HG03575 (cell line): ENCODE results near the gene RAB1B.

ENCODE experiments used
- ATAC-seq: cut with Tn5 transposase; IDR thresholded peaks from one replicate; pipeline ENCODE4 v1.9.1; 2021; ENCODE audit not compliant: unreplicated experiment, insufficient number of reproducible peaks, low FRiP score; ENCODE audit errors: extremely low read depth

The RAB1B gene

DNA sequence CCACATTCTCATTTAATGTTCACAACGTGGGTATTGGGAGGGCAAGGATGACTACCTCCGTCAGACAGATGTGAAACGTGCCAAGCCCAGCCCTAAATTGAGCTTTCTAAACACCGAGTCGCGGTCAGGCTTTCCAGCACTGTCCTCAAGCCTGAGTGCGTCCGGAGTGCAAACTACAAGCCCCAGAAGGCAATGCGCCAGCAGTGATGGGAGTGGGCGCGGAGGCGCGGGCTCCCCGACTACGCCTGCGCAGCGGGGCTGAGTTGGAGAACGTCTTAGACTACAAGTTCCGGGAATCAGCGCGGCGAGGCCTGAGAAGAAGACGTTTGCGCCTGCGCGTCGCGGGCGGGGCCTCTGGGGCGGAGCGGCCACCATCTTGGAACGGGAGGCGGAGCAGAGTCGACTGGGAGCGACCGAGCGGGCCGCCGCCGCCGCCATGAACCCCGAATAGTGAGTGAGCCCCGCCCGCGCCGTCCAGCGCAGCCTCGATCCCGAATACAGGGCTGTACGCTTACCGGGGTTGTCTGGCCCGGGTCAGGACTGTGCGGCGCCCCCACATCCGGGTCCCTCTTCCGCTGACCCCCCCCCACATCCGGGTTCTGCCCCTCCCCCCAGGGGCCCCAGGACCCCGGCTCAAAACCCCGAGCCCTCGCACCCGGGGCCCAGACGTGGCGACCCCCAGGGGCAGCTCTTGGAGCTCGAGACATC, at the start of gene RAB1B:
Gene RAB1B, plus strand, starts transcription at position 396 of the 708 bp plus-strand sequence. Its CDS starts 41 bp downstream, at position 437.
- peak; percentile 57 for ATAC-seq

DNA sequence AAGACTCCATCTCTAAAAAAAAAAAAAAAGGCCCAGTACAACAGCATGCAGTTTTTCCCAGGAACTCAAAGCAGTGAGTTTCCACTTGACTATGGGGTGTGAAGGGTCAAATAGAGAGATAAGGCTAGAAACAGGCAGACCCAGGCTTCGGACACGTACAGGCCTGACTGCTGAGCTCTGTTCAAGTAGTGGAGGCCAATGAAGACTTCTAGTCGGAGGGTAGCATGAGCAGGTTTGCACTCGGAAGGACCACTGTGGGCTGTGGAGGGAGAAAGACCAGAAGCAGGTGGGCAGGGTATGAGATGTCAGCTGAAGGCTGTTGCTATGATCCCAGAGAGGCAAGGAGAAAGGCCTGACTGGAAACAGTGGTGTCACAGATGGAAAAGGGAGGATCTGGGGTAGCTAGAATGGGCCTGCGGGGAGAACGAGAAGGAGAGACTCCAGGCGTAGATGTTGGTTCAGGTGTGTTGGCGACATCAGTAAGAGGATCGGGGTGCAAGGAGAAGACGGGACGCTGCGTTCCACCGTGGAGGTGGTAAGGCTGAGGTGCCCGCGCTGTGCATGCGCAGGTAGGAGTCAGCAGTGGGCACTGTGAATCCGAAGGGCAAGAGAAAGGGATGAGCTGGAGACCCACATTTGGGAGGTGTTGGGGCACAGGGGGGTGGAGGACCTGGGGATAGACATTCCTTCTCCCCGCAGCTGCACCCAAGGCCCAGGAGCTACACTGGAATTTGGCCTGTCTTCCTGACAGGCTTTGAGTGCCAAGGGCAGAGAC, 49.4 kb upstream of the RAB1B start:
- ATAC-seq = no peak

DNA sequence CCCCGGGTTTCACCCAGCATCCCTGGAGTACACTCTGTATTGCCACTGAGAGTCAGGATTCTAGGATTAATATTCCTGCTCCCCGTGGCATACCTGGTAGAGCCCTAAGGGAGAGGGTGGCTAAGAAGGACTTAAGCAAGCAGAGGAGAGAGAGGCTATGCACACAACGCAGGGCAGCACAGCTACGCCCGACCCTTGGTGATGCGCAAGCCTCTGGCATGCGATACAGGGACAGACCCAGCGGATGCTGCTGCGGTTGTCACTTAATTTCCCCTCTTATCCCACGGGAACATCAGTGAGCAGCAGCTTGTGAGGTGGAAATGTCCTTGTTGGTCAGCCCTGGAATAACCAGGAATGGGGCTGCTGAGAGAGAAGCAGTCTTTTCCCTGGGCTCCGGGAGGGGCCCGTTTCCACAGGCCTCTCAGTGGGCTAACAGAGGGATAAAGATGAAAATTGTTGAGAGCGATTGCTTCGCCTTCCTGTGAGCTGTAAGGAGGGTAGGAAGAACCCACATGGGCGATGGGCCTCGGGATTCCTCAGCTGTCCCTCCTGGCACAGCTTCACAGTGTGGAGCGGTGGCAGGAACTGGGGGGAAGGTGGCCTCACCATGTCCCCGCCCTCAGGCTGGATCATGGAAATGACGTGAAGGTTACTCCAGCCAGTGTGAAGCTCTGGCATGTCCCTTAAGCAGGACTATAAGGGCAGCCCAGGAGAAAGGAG, 48.4 kb upstream of the RAB1B start:
- no peak for ATAC-seq

DNA sequence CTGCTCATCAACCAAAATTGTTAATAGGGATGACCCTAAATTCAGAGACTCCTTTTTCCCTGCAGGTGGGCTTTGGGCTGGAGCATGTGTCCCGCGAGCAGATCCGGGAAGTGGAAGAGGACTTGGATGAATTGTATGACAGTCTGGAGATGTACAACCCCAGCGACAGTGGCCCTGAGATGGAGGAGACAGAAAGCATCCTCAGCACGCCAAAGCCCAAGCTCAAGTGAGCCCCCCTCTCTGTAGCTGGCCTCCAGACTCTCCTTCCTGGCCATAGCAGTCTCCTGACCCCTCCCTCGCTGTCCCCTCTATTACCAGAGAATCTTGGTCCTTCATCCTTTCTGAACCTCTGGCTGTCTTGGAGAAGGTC, 47.9 kb upstream of the RAB1B start:
- ATAC-seq = no peak

DNA sequence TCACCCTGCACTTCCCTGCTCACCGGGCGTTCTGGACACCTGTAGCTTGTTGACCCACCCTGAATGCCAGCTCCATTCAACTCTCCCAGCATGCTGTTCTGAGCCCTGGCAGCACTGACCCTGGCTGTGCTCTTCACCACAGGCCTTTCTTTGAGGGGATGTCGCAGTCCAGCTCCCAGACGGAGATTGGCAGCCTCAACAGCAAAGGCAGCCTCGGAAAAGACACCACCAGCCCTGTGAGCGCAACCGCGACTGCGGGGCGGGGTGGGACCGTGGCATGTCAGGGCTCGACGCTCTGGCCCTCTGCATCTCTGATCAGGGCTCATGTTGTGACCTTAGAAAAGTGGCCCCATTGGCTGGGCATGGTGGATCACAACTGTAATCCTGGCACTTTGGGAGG, 47.4 kb upstream of the RAB1B start:
- no peak for ATAC-seq

DNA sequence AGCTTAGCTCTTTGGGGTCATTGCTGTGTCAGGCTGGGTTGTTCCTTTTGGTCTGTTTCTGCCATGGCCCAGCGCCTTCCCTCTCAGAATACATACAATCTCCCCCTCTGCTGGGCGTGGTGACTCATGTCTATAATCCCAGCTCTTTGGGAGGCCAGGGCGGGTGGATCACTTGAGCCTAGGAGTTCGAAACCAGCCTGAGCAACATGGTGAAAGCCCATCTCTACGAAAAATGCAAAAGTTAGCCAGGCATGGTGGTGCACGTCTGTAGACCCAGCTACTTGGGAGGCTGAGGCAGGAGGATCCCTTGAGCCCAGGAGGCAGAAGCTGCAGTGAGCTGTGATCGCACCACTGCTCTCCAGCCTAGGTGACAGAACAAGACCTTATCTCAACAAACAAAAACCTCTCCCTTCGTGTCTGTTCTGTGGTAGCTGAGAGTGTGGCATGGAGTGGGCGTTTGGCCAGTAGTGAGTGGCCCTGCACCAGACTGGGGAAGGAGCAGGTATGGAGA, 46.7 kb upstream of the RAB1B start:
- ATAC-seq = no peak

DNA sequence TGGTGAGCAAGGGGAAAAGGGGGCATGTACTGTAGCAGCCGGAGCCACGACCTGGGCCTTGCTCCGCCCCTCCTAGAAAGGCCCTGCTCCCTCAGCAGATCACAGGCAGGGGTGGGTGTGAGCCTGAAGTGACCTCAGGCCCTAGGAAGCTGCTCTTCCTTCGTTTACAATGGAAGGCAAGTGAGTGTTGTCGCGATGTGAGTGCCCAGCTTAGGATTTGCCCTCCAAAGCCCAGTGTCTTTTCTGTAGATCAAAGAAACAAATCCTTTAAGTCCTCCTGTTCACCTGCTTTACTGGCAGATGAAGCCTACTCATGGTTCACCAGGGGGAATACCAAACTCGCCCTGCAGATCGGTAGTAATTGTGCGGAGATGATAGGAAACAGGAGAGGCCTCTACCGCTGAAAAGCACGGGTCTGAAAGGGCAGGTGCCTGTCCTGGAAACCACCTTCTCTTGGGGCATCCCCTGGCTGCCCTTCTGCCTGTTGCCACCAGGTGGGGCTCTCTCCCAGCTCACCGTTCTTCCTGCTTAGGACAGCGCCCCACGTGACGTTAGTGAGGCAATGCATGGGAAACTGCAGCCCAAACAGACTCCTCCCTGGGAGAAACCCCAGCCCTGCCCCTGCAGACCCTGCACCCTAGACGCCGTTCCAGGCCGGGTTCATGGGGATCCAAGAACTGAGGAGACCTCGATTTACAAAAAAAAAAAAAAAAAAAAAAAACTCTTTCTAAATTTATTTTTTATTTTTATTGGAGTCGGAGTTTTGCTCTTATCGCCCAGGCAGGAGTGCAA, 45.9 kb upstream of the RAB1B start:
- peak; percentile 55 for ATAC-seq

DNA sequence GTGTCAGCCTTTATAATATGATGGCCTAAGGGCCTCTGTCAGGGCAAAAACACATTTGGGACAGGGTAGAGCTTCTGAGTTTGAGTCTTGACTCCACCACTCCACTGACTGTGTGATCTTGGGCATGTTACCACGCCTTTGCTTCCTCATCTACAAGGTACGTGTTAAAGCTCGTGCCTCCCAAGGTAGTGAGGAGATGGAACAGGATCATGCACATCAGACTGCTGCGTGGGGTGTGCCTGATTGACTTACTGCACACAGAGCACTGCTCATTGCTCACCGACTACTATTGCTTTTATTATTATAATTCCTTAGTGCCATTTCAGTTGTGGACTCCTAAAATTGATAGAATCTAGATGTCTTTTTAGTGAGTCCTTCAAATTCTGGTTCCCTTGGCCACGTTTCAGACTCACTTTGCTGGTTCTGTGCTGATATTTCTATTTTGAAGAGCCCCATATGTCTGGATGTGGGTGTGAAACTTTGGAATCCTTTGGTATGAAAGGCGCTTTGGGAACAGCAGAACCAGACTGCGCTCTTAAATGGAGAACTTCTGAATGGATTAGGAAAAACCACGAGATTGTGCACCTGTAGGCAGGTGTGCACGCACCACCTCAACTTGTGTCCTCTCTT, 44.1 kb upstream of the RAB1B start:
- no peak for ATAC-seq

DNA sequence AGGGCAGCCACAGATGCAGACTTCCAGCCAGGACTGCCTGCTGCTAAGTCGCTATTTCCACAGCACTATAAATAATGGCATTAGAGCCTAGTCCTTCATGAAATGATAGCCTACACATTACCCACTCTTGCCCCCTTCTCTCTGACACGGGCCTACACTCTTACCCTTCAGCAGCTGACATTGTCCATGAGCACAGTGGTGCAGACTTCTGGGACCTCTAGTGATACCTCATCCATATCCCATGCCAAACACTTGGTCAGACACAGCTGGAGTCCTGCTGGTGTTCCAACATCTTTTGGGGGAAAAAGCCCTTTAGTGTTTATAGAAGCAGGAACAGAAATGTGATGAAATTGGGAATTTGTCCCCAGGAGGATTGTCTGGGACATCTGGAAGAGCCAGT, 43.4 kb upstream of the RAB1B start:
- no peak for ATAC-seq

DNA sequence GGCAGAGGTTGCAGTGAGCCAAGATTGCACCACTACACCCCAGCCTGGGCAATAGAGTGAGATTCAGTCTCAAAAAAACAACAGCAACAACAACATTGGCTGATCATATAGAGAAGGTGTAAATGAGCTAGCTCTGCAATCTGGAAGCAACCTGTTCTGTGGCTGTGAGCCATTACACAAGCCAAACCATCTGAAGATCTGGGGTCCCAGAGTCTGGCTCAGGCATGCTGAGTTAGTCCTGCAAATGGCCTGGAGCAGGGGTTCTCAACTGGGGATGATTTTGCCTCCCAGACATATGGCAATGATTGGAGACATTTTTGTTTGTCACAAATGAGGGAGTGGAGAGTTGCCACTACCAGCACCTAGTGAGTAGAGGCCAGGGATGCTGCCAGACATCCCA, 42.3 kb upstream of the RAB1B start:
- ATAC-seq = no peak

DNA sequence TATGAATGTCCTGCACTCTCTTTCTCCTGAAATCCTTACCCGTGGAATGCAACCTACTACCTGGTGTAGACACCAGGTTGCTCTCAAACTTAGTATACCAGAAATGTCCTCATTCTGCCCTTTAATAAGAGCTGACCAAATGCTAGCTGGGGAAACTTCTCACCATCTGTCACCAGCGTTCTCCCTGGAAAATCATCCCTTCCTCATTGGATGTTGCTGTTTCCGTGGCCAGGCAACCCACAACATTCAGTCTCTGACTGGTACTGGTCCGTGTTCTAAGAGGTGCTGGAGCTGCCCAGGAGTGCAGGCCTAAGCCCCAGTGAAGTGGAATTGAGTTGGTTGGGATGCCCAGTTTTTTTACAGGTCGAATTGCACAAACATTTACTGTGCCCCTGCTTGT, 40.7 kb upstream of the RAB1B start:
- no peak for ATAC-seq

DNA sequence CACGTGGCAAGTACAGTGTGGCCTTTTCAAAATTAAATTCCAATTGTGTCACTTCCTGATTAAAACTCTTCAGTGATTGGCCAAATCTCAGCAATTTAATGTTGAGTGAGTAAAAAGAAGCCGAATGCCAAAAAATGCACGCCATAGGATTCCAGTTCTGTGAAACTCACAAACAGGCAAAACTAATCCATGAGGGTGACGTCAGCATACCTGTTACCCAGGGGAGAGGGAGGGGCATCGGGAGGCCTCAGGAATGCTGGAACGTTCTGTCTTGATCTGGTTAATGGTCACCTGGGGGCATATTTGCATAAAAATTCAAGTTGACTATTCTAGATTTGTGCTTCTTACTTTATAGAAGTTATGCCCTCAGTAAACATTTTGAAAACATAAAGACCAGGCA, 39.9 kb upstream of the RAB1B start:
- no peak for ATAC-seq

DNA sequence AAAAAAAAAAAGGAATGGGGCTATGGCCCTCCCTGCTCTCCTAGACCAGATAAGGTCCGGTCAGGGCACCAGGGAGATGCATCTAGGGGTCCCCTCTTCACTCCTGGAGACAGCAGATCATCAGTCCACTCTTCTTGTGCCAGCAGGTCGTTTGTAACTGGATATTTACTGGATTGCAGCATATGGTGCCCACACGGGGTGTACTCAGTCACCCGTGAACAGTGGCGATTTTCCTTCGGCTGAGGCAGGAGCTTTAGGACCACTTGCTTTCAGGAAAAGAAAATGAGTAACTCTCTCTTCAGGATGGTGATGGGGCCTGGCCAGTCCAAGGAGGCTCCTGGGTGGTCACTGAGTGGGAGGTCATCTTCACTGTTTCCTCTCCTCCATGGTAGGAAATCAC, 38.3 kb upstream of the RAB1B start:
- ATAC-seq = no peak

DNA sequence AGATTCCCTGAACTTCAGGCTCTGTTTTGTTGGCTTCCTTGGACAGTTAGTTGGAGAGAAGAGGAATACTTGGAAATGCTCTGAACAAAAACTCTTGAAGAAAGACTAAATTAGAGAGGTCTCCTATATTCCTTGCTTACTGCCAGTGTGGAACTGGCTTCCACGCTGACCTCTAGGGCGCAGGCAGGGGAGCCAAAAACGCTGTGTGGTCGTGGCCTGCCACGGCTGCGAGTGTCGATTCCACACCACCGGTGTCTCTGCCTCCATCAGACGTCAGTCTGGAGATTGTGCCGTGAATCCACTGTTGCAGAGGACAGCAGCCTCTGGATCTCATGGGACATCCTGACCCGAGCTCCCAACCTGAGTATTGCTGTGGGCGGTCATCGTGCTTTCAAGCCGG, 37.5 kb upstream of the RAB1B start:
- ATAC-seq = no peak

DNA sequence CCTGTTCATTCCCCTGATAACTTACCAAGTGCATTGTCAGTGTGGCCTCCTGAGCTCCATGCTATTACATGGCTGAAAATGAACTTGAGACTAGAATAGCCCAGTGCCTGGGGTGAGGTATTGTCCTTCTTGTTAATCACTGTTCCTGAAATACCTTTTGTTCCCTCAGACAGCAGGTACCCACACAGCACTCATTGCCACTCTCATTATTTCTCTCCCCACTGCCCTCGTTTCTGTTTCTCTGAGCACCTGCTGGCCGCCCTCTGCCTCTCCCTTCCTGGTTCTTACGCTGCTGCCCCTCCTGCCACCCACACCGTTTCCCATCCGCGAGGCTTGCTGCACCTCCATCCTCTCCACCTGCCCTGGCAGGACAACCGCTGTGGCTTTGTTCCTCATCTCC, 36.9 kb upstream of the RAB1B start:
- no peak for ATAC-seq

DNA sequence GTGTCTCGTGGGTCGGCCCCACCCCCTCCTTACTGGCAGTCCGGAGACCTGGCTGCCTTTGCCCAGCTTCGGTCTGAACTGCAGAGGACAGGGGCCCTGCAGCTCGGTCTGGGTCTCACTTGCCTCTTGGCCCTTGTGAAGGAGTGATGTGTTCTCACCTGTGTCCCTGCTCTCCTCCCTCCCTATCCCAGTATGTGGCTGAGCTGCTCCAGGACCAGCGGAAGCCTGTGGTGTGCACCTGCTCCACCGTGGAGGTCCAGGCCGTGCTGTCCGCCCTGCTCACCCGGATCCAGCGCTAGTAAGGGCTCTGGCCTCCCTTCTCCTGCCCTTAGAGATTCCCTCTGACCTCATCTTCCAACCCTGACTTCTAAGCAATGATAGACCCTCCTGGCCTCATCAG, 35.7 kb upstream of the RAB1B start:
- ATAC-seq = no peak

DNA sequence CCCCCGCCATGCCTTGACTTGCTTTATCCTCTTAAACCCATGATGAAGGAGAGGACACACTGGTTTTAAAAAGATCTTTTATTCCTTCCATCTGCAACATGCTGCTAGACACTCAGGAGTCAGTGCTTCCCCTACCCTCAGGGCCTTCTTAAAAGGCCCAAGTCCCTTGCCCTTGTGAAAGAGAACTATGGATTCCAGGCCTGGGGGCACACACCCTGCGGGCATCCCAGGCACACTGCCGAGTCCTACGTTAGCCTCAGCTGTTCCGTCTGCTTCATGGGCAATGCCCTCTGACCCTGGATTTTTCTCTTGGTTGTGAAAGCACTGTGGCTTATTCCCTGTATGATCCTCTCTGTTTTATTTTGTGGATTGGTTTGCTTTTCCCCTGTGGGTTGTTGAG, 35.1 kb upstream of the RAB1B start:
- no peak for ATAC-seq

DNA sequence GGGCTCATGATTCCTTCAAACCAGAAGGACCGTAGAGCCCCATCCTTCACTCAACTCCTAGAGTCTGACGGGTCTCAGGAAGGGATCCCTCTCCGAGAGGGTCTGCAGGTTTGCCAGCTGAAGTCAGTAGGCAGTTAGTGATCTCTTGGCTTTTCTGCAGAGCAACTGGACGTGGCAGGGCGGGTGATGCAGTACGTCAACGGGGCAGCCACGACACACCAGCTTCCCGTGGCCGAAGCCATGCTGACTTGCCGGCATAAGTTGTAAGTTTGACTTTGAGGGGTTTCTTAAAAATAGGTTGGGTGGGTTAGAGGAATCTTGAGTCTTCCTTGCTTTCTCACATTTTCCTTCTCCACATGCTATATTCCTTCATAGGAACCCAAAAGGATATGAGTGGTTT, 33.3 kb upstream of the RAB1B start:
- ATAC-seq = no peak

DNA sequence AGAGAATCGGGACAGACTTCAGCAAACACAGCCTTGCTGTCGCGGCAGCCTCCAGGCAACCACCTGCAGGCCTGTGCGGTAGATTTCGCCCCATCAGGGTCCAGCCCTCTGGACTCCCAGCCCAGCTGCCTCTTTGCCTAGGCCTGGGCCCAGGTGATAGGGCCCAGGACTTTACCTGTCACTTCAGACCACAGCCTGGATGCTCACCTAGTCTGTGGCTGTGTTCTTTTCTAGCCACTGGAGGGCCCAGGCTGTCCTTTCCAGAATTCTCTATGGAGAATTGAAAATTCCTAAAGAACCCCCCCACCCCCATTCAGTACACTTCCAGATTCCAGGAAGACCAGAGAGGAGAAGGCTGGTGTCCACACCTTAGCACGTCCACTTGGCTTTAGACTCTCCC, 30.6 kb upstream of the RAB1B start:
- ATAC-seq = no peak
